HG03354 (cell line): ENCODE results near the gene SAXO1.
"Not testable (repeated sequence)": the region's sequence is repeated elsewhere in the genome, so short reads cannot be mapped to it uniquely, and the experiment has no call there.

Source experiments
- ATAC-seq: cut with Tn5 transposase; IDR thresholded peaks from one replicate; pipeline ENCODE4 v1.9.1; 2021; ENCODE audit warnings: mild to moderate bottlenecking; ENCODE audit not compliant: unreplicated experiment, poor library complexity, severe bottlenecking

Gene SAXO1

DNA sequence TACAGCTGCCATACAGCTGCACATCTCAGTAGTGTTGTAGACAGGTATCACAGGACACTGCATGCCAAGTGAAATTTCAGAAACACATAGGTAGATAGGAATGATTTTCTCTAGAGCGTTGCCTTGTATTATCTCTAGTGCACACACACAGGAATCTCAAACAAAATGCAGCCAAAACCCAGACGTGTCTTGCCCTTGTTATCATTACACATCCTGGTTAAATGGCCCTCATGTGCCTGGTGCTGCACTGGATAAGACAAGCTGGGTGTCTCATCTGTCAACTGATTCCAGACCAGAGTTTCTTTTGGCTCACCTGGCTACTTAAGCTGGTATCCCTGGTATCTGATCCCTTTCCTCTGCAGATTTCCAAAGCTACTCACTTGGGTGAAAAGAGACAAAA lies 59.7 kb downstream of the SAXO1 start:
- no peak for ATAC-seq

DNA sequence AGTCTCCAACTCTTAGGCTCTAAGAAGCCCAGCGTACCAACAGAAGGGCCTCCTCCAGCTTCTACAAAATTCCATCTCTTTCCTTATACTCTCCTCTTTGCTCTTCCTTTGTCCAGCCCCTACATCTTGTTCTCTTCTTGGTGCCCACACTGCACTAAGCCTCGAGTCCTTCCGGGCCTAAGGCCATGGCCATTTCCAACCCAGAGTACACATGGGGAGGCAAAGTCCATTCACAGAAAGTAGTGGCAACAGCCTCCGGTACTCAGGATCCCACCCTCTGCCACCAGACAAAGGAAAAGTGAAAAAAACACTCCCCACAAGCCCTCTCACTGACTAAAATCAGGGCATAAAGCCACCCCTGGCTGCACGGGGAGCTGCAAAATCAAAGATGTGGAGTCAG lies 60.3 kb downstream of the SAXO1 start:
- ATAC-seq = no peak

DNA sequence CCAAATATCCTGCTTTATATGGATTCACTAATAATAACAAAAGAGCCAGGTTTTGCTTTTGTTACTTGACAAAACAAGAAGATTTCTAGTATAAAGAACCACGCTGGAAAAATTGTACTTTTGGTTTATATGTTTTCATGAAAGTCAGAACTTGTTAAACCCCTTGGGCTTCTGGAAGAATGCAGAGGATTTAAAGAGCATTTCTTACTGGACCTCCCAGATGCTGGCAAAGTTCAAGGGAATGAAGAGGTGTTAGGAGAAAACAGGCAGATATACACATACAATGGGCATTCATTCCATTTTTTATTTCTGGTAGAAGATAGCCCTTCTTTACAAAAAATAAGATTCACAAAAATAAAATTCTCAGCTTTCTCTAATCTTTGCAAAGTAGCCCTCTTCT lies 61.1 kb downstream of the SAXO1 start:
- ATAC-seq = no peak

DNA sequence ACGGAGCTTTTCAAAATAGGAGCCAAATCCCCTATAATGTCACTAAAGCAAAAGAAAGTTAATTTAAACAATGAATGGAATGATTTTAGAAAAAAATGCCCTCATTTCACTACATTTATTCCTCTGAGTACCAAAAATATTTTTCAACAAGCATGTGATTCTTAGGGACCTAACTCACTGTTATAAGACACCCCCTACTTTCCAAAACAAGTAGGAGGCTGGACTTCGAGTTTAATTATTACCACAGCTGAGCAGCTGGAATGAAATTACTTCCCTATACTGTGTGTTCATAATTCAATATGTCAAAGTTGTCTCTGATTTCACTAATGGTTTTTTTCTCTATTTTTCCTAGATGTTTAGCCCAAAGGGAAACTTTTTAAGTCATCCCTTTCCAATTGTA lies 61.6 kb downstream of the SAXO1 start:
- ATAC-seq = no peak

DNA sequence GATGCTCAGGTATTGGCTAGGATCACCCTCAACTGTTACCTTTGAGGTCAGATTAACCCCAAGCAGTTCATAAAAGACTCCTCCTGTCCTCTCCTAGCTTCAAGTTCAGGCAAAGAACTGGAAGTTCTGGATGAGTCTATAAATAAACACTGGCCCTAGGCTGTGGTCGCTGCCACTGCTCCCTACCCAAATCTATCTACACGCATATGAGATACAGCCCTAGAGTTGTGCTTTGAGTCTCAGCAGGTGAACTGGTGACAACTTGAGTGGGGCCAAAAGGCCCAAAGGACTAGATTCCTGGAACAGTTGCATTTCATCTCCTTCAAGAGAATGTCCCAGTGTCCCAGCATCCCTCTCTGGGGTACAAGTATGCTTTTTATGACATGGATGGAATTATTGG lies 62.6 kb downstream of the SAXO1 start:
- ATAC-seq = no peak

DNA sequence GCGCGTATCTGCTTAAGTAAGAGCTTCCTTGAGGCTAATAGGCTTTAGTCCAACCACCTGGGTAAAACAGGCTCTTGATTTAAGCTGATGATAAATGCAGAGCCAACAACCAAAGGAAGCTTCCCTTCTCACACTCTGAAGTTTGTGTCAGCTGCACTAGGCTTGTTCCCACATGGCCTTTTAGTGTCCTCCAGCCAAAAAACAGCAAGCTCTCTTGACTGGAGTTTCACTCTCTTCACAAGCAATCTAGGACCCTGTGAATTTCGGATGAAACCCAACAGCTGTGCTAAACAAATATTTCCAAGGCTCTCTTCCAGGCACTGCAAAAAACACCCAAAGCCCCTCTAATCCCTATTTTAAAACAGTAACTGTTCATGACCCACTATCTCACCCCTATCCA lies 63.9 kb downstream of the SAXO1 start:
- no peak for ATAC-seq

DNA sequence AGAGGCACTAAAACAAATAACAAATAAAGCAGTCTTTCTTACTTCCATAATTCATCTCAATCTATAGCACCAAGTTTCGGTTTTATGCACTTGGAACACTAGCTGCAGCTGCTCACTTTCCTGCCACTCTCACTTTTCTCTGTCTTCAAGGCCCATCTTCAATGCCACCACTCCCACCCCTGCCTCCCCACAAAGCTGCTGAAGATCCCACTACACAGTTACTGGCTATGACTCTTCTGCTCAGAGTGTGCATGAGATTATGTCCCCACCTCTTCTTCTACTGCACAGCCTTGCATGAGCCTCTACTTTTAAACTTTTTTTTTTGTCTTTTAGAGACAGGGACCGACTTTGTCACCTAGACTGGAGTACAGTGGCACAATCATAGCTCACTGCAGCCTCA lies 77.4 kb downstream of the SAXO1 start:
- ATAC-seq = no peak

DNA sequence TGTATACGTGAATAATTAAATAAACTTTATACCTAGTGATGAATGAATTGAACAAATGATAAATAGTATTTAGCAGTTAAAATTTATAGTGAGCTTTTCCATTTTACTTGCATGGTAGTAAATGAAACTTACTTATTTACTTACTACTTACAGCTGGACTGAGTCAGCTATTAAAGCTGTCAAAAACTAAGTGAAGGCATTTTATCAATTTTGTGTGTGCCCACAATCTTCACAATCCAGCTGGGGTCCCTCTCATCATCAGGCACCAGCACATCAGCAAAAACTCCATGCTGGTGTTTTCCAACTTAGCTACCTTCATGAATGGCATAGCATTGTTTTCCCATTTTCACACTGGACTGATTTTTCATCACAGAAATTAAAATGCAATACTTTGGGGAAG lies 81.1 kb downstream of the SAXO1 start:
- ATAC-seq = no peak

DNA sequence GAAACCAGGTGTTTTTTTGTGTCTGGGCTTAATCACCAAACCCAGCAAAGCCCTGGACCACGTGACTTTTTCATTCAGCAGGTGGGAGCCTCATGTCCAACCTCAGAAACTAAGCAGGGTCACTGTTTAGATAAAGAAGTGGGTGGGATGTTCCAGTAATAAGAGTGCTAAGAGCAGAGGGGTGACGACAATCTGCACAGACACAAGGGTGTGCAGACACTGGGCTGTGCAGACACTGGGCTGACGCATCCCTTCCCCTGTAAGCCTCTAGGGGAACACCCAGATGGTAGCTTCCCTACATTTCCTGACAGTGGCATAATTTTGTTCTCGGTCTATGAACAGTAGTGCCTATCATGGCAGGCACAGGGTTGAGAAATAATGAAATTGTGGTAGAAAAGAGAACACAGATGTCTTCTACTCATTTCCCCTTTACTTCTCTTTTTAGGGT lies 85.1 kb downstream of the SAXO1 start:
- ATAC-seq = no peak

DNA sequence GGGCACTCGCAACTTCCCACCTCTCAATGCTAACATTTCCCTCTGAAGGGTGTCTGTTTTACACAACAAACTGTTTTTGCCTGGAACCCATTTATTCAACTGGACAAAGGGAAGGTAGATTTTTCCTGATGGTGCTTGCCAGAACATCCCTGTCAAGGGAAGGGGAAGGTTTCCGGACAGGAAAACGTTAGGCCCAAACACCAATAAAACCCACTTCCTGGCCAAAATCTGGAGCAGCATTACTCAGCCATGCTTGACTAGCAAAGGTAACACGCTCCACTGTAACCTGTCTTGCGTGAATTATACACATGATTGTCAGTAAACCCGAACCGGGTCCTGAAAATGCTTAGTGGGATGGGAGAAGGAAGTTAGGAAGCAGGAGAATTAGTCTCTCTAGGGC lies 90.2 kb downstream of the SAXO1 start:
- ATAC-seq = no peak

DNA sequence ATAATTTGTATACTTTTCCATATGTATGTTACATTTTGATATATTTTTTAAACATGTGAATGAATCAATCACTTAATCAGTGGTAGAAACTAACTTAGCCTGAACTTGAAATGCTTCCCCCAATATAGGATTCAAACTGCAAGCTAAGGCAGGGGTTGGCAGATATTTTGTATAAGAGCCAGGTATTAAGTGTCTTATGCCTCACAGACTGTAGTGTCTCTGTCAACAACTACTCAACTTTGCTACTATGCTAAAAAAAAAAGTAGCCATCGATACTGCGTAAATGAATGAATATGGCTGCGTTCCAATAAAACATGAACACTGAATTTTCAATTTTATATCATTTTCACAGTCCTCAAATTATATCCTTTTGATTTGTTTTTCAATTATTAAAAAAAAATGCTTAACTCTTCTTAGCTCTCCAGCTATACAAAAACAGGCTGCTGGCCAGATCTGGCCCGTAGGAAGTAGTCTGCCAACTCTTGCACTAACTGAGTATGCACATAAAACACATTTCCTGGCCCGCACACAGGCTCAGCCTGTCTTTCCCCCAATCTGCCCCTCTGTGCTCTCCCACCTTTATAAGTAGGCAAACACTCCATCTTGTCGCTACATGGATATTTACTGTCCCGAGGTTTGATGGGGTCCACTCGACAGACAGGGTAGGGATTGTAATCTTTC lies 91.8 kb downstream of the SAXO1 start:
- ATAC-seq = no peak

DNA sequence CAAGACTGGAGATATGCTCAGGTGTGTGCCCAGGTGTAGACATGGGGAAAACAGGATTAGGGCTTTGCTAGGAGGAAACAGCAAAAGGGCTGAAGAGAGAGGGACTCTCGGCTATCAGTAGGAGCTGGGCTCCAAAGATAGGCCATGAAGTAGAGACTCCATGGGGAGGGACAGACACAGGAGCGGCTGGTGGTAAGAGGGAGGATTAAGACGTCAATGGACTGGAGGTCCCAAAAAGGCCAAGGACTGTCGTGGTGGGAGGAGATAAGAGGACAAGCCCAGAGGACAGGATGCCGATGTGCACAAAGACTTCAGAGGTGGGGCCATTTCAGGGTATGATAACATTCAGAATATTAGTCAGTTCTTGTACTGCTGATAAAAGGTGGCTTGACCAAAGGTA lies 93.1 kb downstream of the SAXO1 start:
- ATAC-seq = no peak

DNA sequence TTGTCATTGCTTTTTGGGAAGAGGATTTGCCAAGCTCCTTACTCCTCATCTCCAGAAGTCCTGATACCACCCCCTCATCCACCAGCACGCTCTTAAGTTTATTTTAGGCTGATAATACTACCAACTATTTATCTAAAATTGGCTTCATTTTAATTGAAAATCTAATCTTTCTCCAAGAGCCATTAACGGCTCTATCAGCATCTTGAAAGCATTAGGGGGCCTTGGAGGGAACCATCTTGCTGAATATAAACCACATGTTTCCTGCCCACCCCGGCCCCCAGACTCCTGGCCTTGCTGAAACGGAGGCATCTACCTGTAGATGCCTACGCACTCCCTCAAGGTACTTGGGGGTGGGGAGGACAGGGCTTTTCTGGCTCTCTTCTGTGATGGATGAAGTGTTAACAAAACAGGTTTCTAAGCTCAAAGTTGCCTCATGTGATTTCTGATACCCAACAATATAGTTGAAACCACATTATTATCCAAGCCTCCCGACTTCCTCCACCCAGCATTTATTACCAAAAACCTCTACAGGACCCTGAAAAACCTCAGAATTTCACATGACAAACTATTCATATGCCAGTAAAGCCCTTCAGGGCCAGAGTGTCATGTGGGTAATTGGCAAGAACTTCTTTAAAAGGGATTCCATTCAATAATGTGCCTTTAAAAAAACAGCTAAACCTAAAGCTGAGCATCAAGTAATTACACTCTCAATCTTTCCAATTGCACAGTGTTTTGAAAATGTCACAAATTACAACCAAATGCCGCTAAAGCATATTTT lies 96.7 kb downstream of the SAXO1 start:
- ATAC-seq = no peak

DNA sequence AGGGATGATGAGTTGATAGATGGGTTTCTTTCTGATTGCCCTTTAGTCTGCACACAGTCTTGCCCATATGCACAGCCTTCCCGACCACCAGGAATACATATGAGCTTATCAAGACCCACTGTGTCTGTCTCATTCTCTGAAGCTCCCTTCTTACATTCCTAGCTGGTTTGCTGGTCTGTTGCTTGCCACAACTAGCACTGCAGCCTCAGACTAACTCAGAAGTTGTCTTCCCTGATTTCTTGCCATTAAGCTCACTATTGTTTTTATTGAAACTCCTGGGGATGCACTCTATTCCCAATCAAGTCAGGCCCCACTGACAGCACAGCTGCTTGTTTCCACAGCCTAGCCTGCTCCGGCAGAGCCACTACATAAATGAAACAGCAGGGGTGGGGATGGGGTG lies 97.5 kb downstream of the SAXO1 start:
- no peak for ATAC-seq

DNA sequence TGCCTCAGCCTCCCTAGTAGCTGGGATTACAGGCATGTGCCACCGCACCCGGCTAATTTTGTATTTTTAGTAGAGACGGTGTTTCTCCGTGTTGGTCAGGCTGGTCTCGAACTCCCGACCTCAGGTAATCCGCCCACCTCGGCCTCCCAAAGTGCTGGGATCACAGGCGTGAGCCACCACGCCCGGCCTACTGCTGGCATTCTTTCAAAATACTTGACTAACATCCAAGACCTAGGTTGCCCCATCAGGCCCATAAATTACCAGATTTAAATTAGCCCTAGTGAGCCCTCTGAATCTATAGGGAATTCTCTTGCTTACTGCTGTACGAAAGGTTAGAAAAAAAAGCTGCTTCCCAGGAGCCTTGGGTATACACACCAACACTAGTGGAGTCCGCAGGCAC lies 102.4 kb downstream of the SAXO1 start:
- not testable (repeated sequence) for ATAC-seq

DNA sequence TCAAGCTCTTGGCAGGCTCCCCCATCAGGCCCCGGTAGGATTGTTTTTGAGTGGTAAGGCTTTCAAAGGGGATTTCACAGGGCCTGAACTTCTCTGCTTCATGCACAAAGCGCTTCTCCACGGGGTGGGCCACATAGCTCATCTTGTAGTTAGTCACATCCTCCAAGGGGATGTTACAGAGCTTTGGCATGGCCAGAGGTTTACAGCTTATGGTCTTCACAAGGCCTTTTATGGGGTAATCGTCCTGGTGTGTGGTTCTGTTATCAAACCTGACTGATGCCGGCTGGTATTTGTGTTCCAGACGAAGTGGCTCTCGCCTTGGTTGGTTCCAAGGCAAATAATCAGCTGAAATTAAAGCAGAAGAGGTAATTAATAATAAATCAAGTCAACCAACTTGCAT lies 104.3 kb downstream of the SAXO1 start:
- no peak for ATAC-seq

DNA sequence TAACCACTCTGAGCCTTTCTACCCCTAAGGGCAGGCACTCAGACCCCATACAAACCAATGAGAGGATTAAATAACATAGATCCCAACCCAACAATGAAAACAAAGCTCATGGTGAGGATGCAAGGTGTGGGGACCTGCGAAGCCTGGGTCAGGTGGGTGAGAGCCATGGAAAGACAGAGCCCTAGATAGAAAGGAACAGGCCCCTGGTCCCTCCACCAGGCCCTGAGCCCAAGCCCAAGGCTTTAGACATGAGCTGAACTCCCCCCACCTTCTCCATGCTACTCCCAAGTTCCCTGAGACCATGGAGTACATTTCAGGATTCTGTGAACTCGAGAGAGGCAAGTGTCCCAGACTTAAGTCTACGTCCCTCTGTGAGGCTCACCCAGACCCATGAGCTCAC lies 106.5 kb downstream of the SAXO1 start:
- ATAC-seq = no peak

DNA sequence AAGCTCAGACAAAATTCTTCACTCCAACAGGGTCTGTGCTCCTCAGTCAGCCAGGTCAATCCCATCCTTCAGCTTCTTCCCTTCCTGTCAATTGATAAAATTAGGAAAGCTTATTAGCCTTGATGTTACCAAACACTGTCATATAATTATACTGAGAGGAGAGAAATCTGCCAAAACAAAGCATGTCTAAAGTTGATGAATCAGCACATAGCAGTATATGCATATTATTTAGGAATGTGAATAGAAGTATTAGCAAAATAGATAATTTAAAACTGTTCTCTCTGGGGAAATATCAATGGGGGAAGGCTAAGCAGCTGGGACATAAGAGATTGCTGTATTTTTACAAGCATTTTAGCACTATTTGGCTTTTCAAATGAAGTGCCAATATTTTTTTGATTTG lies 107.1 kb downstream of the SAXO1 start:
- no peak for ATAC-seq

DNA sequence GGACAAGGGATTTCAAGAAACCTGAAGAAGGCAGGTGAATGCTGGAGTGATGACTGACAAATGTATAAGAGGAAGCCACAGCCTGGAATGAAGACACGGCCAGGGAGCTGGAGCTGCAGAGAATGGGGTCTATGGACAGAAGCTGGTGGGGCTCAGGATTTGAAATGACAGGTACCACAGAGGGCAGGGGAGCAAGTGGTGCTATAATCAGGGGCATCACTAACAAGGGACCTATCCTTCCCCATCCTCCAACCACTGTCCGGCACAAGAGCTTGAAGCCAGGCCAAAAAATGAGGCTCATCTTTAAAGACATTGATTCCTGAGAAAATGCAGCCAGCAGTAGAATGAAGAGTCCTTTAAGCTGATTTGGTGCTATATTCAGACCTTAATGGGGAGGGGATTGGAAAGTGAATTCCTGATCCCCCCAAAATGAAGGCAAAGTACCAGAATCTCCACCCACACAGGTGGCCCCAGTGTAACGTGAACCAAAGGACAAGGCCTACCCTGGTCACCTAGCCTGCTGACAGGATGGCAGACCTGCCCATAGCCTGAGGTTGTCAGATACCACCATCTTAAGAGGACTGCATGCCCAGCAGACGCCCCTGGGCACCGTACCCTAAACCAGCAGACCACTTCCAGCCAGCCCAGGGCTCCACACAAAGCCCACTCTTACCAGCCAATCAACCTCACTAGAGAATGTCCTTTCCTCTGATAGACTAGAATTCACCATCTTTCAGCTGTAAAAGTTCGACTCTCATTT lies 109.2 kb downstream of the SAXO1 start:
- no peak for ATAC-seq

DNA sequence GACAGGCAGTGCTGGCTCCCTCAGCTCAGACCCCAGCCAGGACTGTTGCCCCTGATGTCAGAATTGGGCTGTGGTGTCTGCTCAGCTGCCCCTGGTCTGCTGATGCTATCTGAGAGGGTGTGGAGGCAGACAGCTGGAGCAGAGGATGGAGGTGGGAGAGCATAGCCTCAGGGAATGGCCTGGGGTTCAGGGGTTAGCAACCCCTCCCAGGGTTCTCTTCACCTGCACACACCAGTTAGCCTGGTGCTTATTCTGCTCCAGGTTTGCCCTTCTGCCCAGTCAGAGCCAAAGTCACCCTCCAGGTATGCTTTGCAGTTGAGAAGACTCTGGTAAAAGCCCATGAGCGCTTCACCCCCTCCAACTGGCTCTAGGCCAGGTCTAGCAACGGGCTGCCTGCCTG lies 109.8 kb downstream of the SAXO1 start:
- no peak for ATAC-seq
